ENCODE data around the gene RNU7-1.
"Not testable (repeated sequence)": the region's sequence is repeated elsewhere in the genome, so short reads cannot be mapped to it uniquely, and the experiment has no call there.

The RNU7-1 gene

GRCh38 chr12:6903722-6904121 lies 39.9 kb upstream of the RNU7-1 start:
- Histone ChIP-seq H3K27me3 (ENCODE audit: low read length) (no peaks in the 10 kb centered on the region), H3K4me3 (ENCODE audit: insufficient read depth, low read length, poor library complexity, severe bottlenecking) (no peak overlapping the region), H3K27ac (ENCODE audit: low read depth, low read length) (no peak overlapping the region), H3K9ac (ENCODE audit: low read length) (no peak overlapping the region), H3K9me2 (replicated peaks; ENCODE audit: insufficient read depth, low read length) (no peaks in the 10 kb centered on the region), H2AFZ (ENCODE audit: low read depth, low read length, severe bottlenecking) (peak overlapping the region; percentile 92), H3K79me2 (ENCODE audit: insufficient read depth, low read length) (no peaks in the 10 kb centered on the region), H4K20me1 (ENCODE audit: low read depth, low read length) (no peaks in the 10 kb centered on the region), H3K9me3 (ENCODE audit: insufficient read depth, low read length) (no peaks in the 10 kb centered on the region), H3K4me2 (ENCODE audit: low read depth, low read length, poor library complexity, severe bottlenecking) (peak overlapping the region; percentile 99), H3F3A (ENCODE audit: insufficient read depth) (no peaks in the 10 kb centered on the region), H3K36me3 (ENCODE audit: low read length) (no peaks in the 10 kb centered on the region)
- TF ChIP-seq CTCF (IDR thresholded peaks at IDR 0.05; ENCODE audit: insufficient read depth, low read length, poor library complexity, severe bottlenecking) (no peak), EZH2phosphoT487 (conservative IDR thresholded peaks at IDR 0.05; ENCODE audit: low read length) (no peak)

GRCh38 chr12:6904280-6905276 lies 39.0 kb upstream of the RNU7-1 start, which contains the start of gene LRRC23:
Gene LRRC23, plus strand, starts transcription at chr12:6904822. Its CDS starts 812 bp downstream, at chr12:6905634.
- H3K9me2 ChIP-seq (replicated peaks; ENCODE audit: insufficient read depth, low read length) = no peaks in the 10 kb centered on the region
- H3K27me3 ChIP-seq (ENCODE audit: low read length) = no peaks in the 10 kb centered on the region
- peak within 1 kb of the TSS; percentile 83 for H3K9ac ChIP-seq (ENCODE audit: low read length)
- H3F3A ChIP-seq (ENCODE audit: insufficient read depth) = no peaks in the 10 kb centered on the region
- H4K20me1 ChIP-seq (ENCODE audit: low read depth, low read length) = no peaks in the 10 kb centered on the region
- H3K4me3 ChIP-seq (ENCODE audit: insufficient read depth, low read length, poor library complexity, severe bottlenecking) = peak within 1 kb of the TSS; percentile 95
- no peaks in the 10 kb centered on the region for H3K9me3 ChIP-seq (ENCODE audit: insufficient read depth, low read length)
- no peaks in the 10 kb centered on the region for H3K79me2 ChIP-seq (ENCODE audit: insufficient read depth, low read length)
- TF ChIP-seq CTCF (IDR thresholded peaks at IDR 0.05; ENCODE audit: insufficient read depth, low read length, poor library complexity, severe bottlenecking) = no peak
- TF ChIP-seq EZH2phosphoT487 (conservative IDR thresholded peaks at IDR 0.05; ENCODE audit: low read length) = no peak
- no peaks in the 10 kb centered on the region for H3K36me3 ChIP-seq (ENCODE audit: low read length)
- peak within 1 kb of the TSS; percentile 92 for H2AFZ ChIP-seq (ENCODE audit: low read depth, low read length, severe bottlenecking)
- peak within 1 kb of the TSS; percentile 99 for H3K4me2 ChIP-seq (ENCODE audit: low read depth, low read length, poor library complexity, severe bottlenecking)
- H3K27ac ChIP-seq (ENCODE audit: low read depth, low read length) = no peak within 1 kb of the TSS

GRCh38 chr12:6905414-6906040 lies 38.1 kb upstream of the RNU7-1 start:
- TF ChIP-seq EZH2phosphoT487 (conservative IDR thresholded peaks at IDR 0.05; ENCODE audit: low read length) = no peak
- no peak for TF ChIP-seq CTCF (IDR thresholded peaks at IDR 0.05; ENCODE audit: insufficient read depth, low read length, poor library complexity, severe bottlenecking)
- Histone ChIP-seq H3K27ac (ENCODE audit: low read depth, low read length) (no peak overlapping the region), H3K27me3 (ENCODE audit: low read length) (no peaks in the 10 kb centered on the region), H3K9ac (ENCODE audit: low read length) (peak overlapping the region; percentile 83), H3K79me2 (ENCODE audit: insufficient read depth, low read length) (no peaks in the 10 kb centered on the region), H4K20me1 (ENCODE audit: low read depth, low read length) (no peaks in the 10 kb centered on the region), H3K36me3 (ENCODE audit: low read length) (no peaks in the 10 kb centered on the region), H3K4me3 (ENCODE audit: insufficient read depth, low read length, poor library complexity, severe bottlenecking) (peak overlapping the region; percentile 95), H3K9me3 (ENCODE audit: insufficient read depth, low read length) (no peaks in the 10 kb centered on the region), H2AFZ (ENCODE audit: low read depth, low read length, severe bottlenecking) (no peak overlapping the region), H3F3A (ENCODE audit: insufficient read depth) (no peaks in the 10 kb centered on the region), H3K9me2 (replicated peaks; ENCODE audit: insufficient read depth, low read length) (no peaks in the 10 kb centered on the region), H3K4me2 (ENCODE audit: low read depth, low read length, poor library complexity, severe bottlenecking) (peak overlapping the region; percentile 99)

- H3K79me2 ChIP-seq (ENCODE audit: insufficient read depth, low read length); H3K4me3 ChIP-seq (ENCODE audit: insufficient read depth, low read length, poor library complexity, severe bottlenecking); H3F3A ChIP-seq (ENCODE audit: insufficient read depth); H3K27me3 ChIP-seq (ENCODE audit: low read length); H3K36me3 ChIP-seq (ENCODE audit: low read length); H2AFZ ChIP-seq (ENCODE audit: low read depth, low read length, severe bottlenecking); H3K9me3 ChIP-seq (ENCODE audit: insufficient read depth, low read length); H4K20me1 ChIP-seq (ENCODE audit: low read depth, low read length); H3K27ac ChIP-seq (ENCODE audit: low read depth, low read length); H3K9me2 ChIP-seq (replicated peaks; ENCODE audit: insufficient read depth, low read length); H3K9ac ChIP-seq (ENCODE audit: low read length); H3K4me2 ChIP-seq (ENCODE audit: low read depth, low read length, poor library complexity, severe bottlenecking): not testable (repeated sequence)
Observed at GRCh38 chr12:6908141-6908540, 35.5 kb upstream of the RNU7-1 start.
